GM12801 (cell line): ENCODE results near the gene EXOC7.

Experiments
- CTCF ChIP-seq: IDR thresholded peaks from one replicate; pipeline ENCODE4 v1.5.1; 2011; ENCODE audit warnings: control low read depth; ENCODE audit not compliant: insufficient read length; ENCODE audit errors: extremely low read depth

EXOC7 gene

GRCh38 chr17:76056882-76057281, 46.7 kb downstream of the EXOC7 start:
- TF ChIP-seq CTCF, result no peak

- TF ChIP-seq CTCF, result no peak
Measured at GRCh38 chr17:76054112-76054476, 49.5 kb downstream of the EXOC7 start.

GRCh38 chr17:76053246-76054111, 50.1 kb downstream of the EXOC7 start:
- no peak for TF ChIP-seq CTCF

GRCh38 chr17:76051561-76051960, 52.0 kb downstream of the EXOC7 start:
- TF ChIP-seq CTCF, result no peak

- TF ChIP-seq CTCF, result no peak
Measured at GRCh38 chr17:76050538-76051467, 52.8 kb downstream of the EXOC7 start.

GRCh38 chr17:76049836-76050537, 53.6 kb downstream of the EXOC7 start:
- no peak for TF ChIP-seq CTCF

- TF ChIP-seq CTCF, result no peak
Measured at GRCh38 chr17:76049239-76049638, 54.3 kb downstream of the EXOC7 start.
